Left lung (tissue), 10 donors: ENCODE results near the gene IP6K3. TPM values are rescaled to one million over a fixed set of nuclear protein-coding genes. Genes with fewer than 3 reads are reported as not detected.

Source experiments
- ATAC-seq: fragments of 200-7000 bp; cut with Tn5 transposase; one replicate; pipeline ENCODE4 v1.9.1; 2020; ENCODE audit warnings: moderate library complexity
- DNase-seq, 4 donors: peaks; one replicate each; pipeline ENCODE4 v3.0.0-alpha.2; 2013 to 2020
- H3K27ac ChIP-seq, 2 donors: fragments of 200-600 bp; sonication (generic) in 1 of 2; one replicate each; pipeline versions ENCODE4 v1.5.0 to v1.8.0; 2020 to 2021
- H3K27me3 ChIP-seq, 2 donors: fragments of 200-600 bp; sonication (generic) in 1 of 2; one replicate each; pipeline versions ENCODE4 v1.5.0 to v1.8.0; 2020 to 2021
- H3K36me3 ChIP-seq, 2 donors: fragments of 200-600 bp; sonication (generic) in 1 of 2; one replicate each; pipeline versions ENCODE4 v1.5.0 to v1.8.0; 2020 to 2021
- H3K4me1 ChIP-seq, 2 donors: fragments of 200-600 bp; one replicate each; pipeline ENCODE4 v1.8.0; 2021
- H3K4me3 ChIP-seq, 2 donors: fragments of 200-600 bp; sonication (generic) in 1 of 2; one replicate each; pipeline versions ENCODE4 v1.5.0 to v1.8.0; 2020 to 2021; ENCODE audit warnings: mild to moderate bottlenecking in 1 of 2
- H3K9me3 ChIP-seq, 2 donors: fragments of 200-600 bp; sonication (generic) in 1 of 2; one replicate each; pipeline versions ENCODE4 v1.5.0 to v1.8.0; 2020 to 2021
- intact Hi-C, 2 donors: fragments of 100-400 bp; cut with DNase I; formaldehyde crosslinking; loops; one replicate each; pipeline versions ENCODE4 v1.11.2 to v1.14.2; 2022
- polyA plus RNA-seq, 6 donors: library from polyadenylated mRNA; unstranded; fragments of 120-200 nt; gene quantifications; one replicate each; pipeline ENCODE4 v1.2.1, GENCODE V29; 2013; ENCODE audit not compliant: insufficient read length in 6 of 6
- total RNA-seq, 2 donors: library from RNA; stranded (reverse); fragmentation: NEBNext Ultra II Directional; extraction: Animal tissue kit (Norgen Biotek cat#: 25700); gene quantifications; one replicate each; pipeline ENCODE4 v1.2.1, GENCODE V29; 2021
- TF ChIP-seq, protein P1 (sequence below), 2 donors: fragments of 200-600 bp; sonication (generic) in 1 of 2; IDR thresholded peaks; one replicate each; pipeline versions ENCODE4 v1.5.0 to v1.8.0; 2021; ENCODE audit warnings: antibody characterized with exemption in 2 of 2
- donor health status: DM: no; HTN: yes; CAD: no.
- donor health status: DM: no; HTN: no; CAD: no.

Gene IP6K3
- total and polyA plus RNA-seq, 8 donors, result 0.87 to 5.4 (median 3.3) TPM

DNA sequence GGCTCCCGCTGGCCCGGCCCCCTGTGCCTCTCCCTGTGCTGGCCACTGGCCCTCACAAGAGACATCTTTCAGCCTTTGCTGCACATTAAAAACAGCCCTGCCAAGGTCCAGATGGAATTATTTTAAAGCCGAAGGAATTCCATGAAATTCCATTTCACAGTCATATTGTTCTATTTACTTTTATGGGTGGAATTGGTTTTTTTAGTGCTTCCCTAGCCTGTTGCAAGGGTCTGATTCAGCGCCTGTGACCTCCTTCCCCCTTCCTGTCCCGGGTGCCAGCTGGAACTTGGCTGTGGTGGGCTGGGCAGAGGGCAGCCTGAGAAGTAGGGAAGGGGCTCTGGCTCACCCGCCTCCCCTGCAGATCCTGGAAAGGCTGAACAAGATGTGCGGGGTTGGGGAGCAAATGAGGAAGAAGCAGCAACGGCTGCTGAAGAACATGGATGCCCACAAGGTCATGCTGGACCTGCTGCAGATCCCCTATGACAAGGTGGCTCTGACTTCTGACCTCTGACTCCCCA is 69.5 kb downstream of the IP6K3 start:
- Histone ChIP-seq H3K9me3 (no peaks in the 10 kb centered on the region), H3K27me3 (no peaks in the 10 kb centered on the region), H3K4me3 (no peak overlapping the region), H3K36me3 (peaks cover 0 to 97% of the 10 kb centered on the region in 2 donors), H3K4me1 (peaks cover 0 to 8% of the 10 kb centered on the region in 2 donors), H3K27ac (no peak overlapping the region)
- ATAC-seq, result no peak
- TF ChIP-seq, protein P1, sequence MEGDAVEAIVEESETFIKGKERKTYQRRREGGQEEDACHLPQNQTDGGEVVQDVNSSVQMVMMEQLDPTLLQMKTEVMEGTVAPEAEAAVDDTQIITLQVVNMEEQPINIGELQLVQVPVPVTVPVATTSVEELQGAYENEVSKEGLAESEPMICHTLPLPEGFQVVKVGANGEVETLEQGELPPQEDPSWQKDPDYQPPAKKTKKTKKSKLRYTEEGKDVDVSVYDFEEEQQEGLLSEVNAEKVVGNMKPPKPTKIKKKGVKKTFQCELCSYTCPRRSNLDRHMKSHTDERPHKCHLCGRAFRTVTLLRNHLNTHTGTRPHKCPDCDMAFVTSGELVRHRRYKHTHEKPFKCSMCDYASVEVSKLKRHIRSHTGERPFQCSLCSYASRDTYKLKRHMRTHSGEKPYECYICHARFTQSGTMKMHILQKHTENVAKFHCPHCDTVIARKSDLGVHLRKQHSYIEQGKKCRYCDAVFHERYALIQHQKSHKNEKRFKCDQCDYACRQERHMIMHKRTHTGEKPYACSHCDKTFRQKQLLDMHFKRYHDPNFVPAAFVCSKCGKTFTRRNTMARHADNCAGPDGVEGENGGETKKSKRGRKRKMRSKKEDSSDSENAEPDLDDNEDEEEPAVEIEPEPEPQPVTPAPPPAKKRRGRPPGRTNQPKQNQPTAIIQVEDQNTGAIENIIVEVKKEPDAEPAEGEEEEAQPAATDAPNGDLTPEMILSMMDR (IDR thresholded peaks at IDR 0.05), result no peak
- intact Hi-C loops, result no loop called here
- no peak for DNase-seq

DNA sequence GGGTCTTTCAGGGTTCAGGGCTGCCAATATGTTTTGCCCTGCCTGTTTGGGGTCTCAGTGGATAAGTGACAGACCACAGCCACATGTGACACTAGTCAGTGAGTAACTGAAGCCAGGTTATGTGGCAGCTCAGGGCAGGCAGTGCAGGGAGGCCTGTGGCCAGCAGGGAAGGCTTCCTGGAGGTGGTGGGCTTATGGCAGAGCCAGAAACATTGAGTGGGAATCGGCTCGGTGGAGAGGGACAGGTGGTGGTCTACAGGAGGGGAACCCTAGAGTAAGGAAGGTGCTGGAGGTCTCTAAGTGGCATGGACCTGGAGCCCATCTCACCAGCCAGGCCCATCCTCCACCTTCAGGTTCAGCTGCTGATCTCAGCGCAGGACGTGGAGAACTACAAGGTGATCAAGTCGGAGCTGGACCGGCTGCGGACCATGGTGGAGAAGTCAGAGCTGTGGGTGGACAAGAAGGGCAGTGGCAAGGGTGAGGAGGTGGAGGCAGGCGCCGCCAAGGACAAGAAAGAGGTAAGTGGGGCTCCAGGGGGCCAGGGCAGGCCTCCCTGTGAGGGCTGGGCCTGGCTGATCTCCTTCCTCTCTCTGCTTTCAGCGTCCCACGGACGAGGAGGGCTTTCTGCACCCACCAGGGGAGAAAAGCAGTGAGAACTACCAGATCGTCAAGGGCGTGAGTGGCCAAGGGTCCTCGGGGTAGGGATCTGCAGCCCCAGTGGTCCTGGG is 70.1 kb downstream of the IP6K3 start:
- Histone ChIP-seq H3K9me3 (no peaks in the 10 kb centered on the region), H3K36me3 (peaks cover 0 to 97% of the 10 kb centered on the region in 2 donors), H3K4me1 (peaks cover 0 to 8% of the 10 kb centered on the region in 2 donors), H3K27me3 (no peaks in the 10 kb centered on the region), H3K27ac (no peak overlapping the region), H3K4me3 (no peak overlapping the region)
- TF ChIP-seq, protein P1 (IDR thresholded peaks at IDR 0.05), result no peak
- DNase-seq (no peak), ATAC-seq (no peak)
- intact Hi-C loops, result no loop called here

DNA sequence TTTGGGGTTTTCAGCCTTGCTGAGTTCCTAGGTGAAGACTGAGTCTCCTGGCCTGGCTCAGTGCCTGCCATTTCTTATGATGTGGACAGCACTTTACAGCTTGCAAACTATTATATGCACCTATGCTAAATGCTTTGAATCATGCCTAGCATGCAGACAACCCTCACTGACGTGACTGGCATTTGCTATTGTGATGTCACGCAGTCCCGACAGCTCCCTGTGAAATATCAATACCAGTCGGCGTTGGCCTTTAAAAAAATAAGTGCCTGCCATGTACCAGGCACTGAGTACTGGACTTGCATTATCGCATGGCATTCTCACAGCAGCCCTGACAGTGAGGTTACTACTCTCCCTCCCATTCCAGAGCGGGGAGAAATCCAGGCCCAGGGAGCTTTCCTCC is 70.7 kb downstream of the IP6K3 start:
- Histone ChIP-seq H3K4me1 (peaks cover 0 to 8% of the 10 kb centered on the region in 2 donors), H3K27me3 (no peaks in the 10 kb centered on the region), H3K36me3 (peaks cover 0 to 97% of the 10 kb centered on the region in 2 donors), H3K27ac (no peak overlapping the region), H3K9me3 (no peaks in the 10 kb centered on the region), H3K4me3 (no peak overlapping the region)
- ATAC-seq, result no peak
- no peak for DNase-seq
- TF ChIP-seq, protein P1 (IDR thresholded peaks at IDR 0.05), result no peak
- intact Hi-C loops, result no loop called here

DNA sequence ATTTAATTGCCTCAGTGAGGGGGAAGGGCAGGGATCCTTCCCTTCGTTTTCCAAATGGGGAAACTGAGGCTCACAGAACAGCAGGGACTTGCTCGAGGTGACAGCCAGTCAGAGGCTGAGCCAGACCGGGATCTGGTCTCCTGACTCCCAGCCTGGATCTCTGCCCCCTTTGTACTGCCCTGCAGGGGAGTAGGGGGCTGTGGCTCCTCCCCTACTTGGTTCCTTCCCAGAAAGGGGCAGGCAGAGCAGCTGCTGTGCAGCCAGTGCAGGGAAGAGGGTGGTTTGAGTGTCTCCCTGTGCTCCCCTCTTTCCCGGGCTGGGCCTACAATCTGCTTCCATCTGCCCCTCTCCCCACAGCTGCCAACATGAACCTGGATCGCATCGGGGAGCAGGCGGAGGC is 72.9 kb downstream of the IP6K3 start:
- H3K4me1 ChIP-seq, result peaks cover 0 to 8% of the 10 kb centered on the region in 2 donors
- no peak overlapping the region for H3K27ac ChIP-seq
- H3K9me3 ChIP-seq, result no peaks in the 10 kb centered on the region
- DNase-seq, result no peak
- intact Hi-C loops, result no loop called here
- H3K4me3 ChIP-seq, result no peak overlapping the region
- no peaks in the 10 kb centered on the region for H3K27me3 ChIP-seq
- ATAC-seq, result no peak
- TF ChIP-seq, protein P1 (IDR thresholded peaks at IDR 0.05), result no peak
- H3K36me3 ChIP-seq, result peaks cover 0 to 97% of the 10 kb centered on the region in 2 donors

DNA sequence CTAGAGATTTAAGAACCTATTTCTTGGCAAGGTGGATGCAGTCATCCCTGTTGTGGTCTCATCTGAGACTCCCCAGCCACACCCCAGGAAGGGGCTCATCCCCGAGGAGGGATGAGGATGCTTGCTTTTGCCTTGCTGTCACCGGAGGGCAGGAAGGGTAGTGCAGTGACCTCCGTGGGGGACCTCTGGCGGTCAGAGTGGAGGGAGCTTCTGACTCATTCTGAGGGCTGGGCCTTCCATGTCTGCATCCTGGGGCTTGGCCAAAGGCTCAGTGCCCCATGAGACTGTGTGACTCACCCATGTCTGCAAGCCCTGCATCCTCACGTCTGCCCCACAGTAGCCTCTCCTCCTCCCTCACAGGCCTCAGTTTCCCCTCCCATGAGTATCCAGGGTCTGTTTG is 73.9 kb downstream of the IP6K3 start:
- Histone ChIP-seq H3K4me3 (no peak overlapping the region), H3K9me3 (no peaks in the 10 kb centered on the region), H3K27ac (no peak overlapping the region), H3K4me1 (peaks cover 0 to 8% of the 10 kb centered on the region in 2 donors), H3K27me3 (no peaks in the 10 kb centered on the region), H3K36me3 (peaks cover 0 to 97% of the 10 kb centered on the region in 2 donors)
- intact Hi-C loops, result no loop called here
- peak; percentile 59 for ATAC-seq
- TF ChIP-seq, protein P1 (IDR thresholded peaks at IDR 0.05), result peak in 1 of 2 donors; percentile 47
- peak in 1 of 4 donors; percentile 66 for DNase-seq
